Measurements from ENCODE around the gene RPS13.

RPS13 gene

GRCh38 chr11:17024924-17025323 is 52.5 kb downstream of the RPS13 start (continued):
- no peak for TF ChIP-seq ZNF704 (tag by site-specific recombination; IDR thresholded peaks at IDR 0.05)
- no peak for TF ChIP-seq SCRT1 (tag by site-specific recombination; IDR thresholded peaks at IDR 0.05; ENCODE audit: borderline replicate concordance)
- no peak for TF ChIP-seq INSM2 (tag by site-specific recombination; IDR thresholded peaks at IDR 0.05)
- no peak for TF ChIP-seq ZFP3 (tag by site-specific recombination; IDR thresholded peaks at IDR 0.05; ENCODE audit: low read depth)
- peak; percentile 36; the same call in 1 of the 2 replicates for TF ChIP-seq ZNF140 (tag by site-specific recombination; IDR thresholded peaks at IDR 0.05)
- TF ChIP-seq ZNF404 (tag by site-specific recombination; IDR thresholded peaks at IDR 0.05) = 0 out of 2 replicates have a peak, but pooled peaks have one; percentile 46
- peak; percentile 51; the same call in 1 of the 2 replicates for TF ChIP-seq ZXDB (tag by site-specific recombination; IDR thresholded peaks at IDR 0.05)
- no peak for TF ChIP-seq KLF7 (tag by site-specific recombination; IDR thresholded peaks at IDR 0.05; ENCODE audit: borderline replicate concordance)
- TF ChIP-seq ZNF658 (tag by site-specific recombination; IDR thresholded peaks at IDR 0.05) = no peak
- TF ChIP-seq ZNF521 (tag by site-specific recombination; IDR thresholded peaks at IDR 0.05) = no peak
- no peak for TF ChIP-seq ZFP69B (tag by site-specific recombination; IDR thresholded peaks at IDR 0.05)
- TF ChIP-seq ZNF791 (tag by site-specific recombination; IDR thresholded peaks at IDR 0.05) = peak; percentile 50; the same call in 1 of the 2 replicates
- no peak for TF ChIP-seq ZNF747 (tag by site-specific recombination; IDR thresholded peaks at IDR 0.05)
- no peak for TF ChIP-seq ZNF398 (tag by site-specific recombination; IDR thresholded peaks at IDR 0.05)
- no peak for TF ChIP-seq RBAK (tag by site-specific recombination; IDR thresholded peaks at IDR 0.05)
- TF ChIP-seq PRDM4 (tag by site-specific recombination; IDR thresholded peaks at IDR 0.05) = no peak
- no peak for TF ChIP-seq ZNF624 (tag by site-specific recombination; IDR thresholded peaks at IDR 0.05)
- no peak for TF ChIP-seq ZNF514 (tag by site-specific recombination; IDR thresholded peaks at IDR 0.05)
- TF ChIP-seq GLIS1 (tag by site-specific recombination; IDR thresholded peaks at IDR 0.05) = no peak
